Measurements from ENCODE around the gene ACVRL1.

The ACVRL1 gene

GRCh38 chr12:51969643-51970042 is 62.3 kb downstream of the ACVRL1 start:
- Histone ChIP-seq H3K9ac (ENCODE audit: low read length) (no peak overlapping the region), H3K9me3 (ENCODE audit: low read length) (no peaks in the 10 kb centered on the region), H3K4me1 (ENCODE audit: insufficient read depth, low read length, severe bottlenecking) (no peaks in the 10 kb centered on the region), H3F3A (ENCODE audit: insufficient read depth, low read length) (no peaks in the 10 kb centered on the region), H3K79me2 (ENCODE audit: insufficient read depth, low read length) (no peaks in the 10 kb centered on the region), H3K4me2 (ENCODE audit: low read length) (no peak overlapping the region), H3K27me3 (ENCODE audit: insufficient read depth, low read length) (peaks cover 3% of the 10 kb centered on the region; the same call in 1 of the 2 replicates), H4K20me1 (ENCODE audit: insufficient read depth, low read length) (no peaks in the 10 kb centered on the region; the same call in none of the 2 replicates), H3K9me2 (ENCODE audit: low read depth, low read length) (no peaks in the 10 kb centered on the region), H3K4me3 (ENCODE audit: low read depth, low read length, poor library complexity, severe bottlenecking) (no peak overlapping the region), H3K27ac (ENCODE audit: low read depth, low read length, poor library complexity, severe bottlenecking) (no peak overlapping the region), H3K36me3 (ENCODE audit: insufficient read depth, low read length) (no peaks in the 10 kb centered on the region), H2AFZ (ENCODE audit: low read length) (no peak overlapping the region)
- TF ChIP-seq CTCF (IDR thresholded peaks at IDR 0.05; ENCODE audit: low read length) (no peak), EZH2 (IDR thresholded peaks at IDR 0.05; ENCODE audit: borderline replicate concordance, low read length) (no peak)

DNA sequence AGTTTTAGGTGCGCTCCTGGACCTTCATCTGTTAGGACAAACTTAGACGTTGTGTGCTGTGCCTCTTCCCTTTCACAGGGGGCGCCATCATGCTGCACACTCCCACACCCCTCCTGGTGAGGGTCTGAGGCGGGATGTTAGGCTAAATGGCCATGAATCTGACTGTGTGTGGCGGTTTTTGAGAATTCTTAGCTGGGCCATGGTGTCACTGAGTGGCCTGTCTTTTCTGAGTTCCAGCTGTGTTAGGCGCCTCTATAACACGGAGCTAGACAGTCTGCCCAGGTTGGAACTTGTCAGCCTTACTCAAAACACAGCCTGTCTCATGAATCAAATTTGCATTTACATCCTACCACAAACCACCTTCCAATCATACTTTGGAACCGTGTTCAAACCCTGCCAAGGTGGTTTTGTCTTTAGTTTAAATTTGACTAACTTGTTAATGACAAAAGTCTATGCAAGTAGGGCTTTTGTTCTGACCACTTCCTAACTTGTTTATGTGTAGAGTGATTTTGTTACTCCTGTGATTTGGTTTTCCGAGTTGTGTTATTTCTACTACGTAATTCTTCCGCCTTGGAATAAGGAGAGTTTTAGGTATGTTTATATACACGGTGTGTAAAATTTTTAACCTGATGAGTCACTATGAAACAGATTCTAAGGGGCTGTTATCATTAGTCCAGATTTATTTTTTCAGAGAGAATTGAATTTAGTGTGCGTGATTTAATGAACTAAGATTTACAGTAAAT is 63.8 kb downstream of the ACVRL1 start:
- Histone ChIP-seq H3K4me2 (ENCODE audit: low read length) (no peak overlapping the region), H3K9me2 (ENCODE audit: low read depth, low read length) (no peaks in the 10 kb centered on the region), H3K4me3 (ENCODE audit: low read depth, low read length, poor library complexity, severe bottlenecking) (no peak overlapping the region), H3K27me3 (ENCODE audit: insufficient read depth, low read length) (no peaks in the 10 kb centered on the region), H2AFZ (ENCODE audit: low read length) (no peak overlapping the region), H3K4me1 (ENCODE audit: insufficient read depth, low read length, severe bottlenecking) (no peaks in the 10 kb centered on the region), H3K9ac (ENCODE audit: low read length) (no peak overlapping the region), H3K36me3 (ENCODE audit: insufficient read depth, low read length) (0 out of 2 replicates have a peak, but pooled peaks cover 5% of the 10 kb centered on the region), H3K27ac (ENCODE audit: low read depth, low read length, poor library complexity, severe bottlenecking) (no peak overlapping the region), H3F3A (ENCODE audit: insufficient read depth, low read length) (no peaks in the 10 kb centered on the region), H3K79me2 (ENCODE audit: insufficient read depth, low read length) (no peaks in the 10 kb centered on the region), H3K9me3 (ENCODE audit: low read length) (no peaks in the 10 kb centered on the region), H4K20me1 (ENCODE audit: insufficient read depth, low read length) (no peaks in the 10 kb centered on the region; the same call in none of the 2 replicates)
- TF ChIP-seq CTCF (IDR thresholded peaks at IDR 0.05; ENCODE audit: low read length) (peak; percentile 80), EZH2 (IDR thresholded peaks at IDR 0.05; ENCODE audit: borderline replicate concordance, low read length) (no peak)

DNA sequence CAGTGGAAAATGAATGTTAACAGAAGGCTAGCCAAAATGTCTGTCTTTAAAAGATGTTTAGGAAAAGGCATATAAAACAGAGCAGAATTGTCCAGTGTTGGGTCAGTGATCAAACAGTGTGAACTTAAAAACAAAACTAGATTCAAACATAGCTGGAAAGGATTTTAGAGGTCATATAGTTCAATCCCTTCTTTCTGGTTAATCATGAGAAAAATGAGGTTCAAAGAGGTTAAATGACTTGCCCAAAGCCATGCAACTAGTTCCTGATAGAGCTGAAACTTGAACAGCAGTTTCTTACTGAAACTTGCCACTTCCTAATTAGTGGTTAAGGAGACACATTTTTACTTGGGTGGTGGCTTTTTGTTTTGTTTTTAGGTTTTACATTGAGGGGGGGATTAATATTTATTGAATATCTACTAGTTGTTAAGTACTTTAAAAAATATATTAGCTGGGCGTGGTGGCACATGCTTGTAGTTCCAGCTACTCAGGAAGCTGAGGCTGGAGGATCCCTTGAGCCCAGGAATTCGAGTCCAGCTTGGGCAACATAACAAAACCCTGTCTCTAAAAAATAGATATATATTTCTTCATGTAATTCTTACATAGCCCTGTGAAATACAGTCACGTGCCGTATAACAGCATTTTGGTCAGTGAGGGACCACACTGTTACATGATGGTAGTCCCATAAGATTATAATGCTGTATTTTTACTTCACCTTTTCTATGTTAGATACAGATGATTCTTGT is 64.5 kb downstream of the ACVRL1 start:
- Histone ChIP-seq H3K36me3 (ENCODE audit: insufficient read depth, low read length) (peaks cover 13% of the 10 kb centered on the region; the same call in 1 of the 2 replicates), H4K20me1 (ENCODE audit: insufficient read depth, low read length) (no peaks in the 10 kb centered on the region; the same call in none of the 2 replicates), H3K4me1 (ENCODE audit: insufficient read depth, low read length, severe bottlenecking) (no peaks in the 10 kb centered on the region), H3K4me3 (ENCODE audit: low read depth, low read length, poor library complexity, severe bottlenecking) (no peak overlapping the region), H3K79me2 (ENCODE audit: insufficient read depth, low read length) (no peaks in the 10 kb centered on the region), H3K9me2 (ENCODE audit: low read depth, low read length) (no peaks in the 10 kb centered on the region), H3K4me2 (ENCODE audit: low read length) (no peak overlapping the region), H3K27ac (ENCODE audit: low read depth, low read length, poor library complexity, severe bottlenecking) (no peak overlapping the region), H3K9ac (ENCODE audit: low read length) (no peak overlapping the region), H3K9me3 (ENCODE audit: low read length) (no peaks in the 10 kb centered on the region), H3F3A (ENCODE audit: insufficient read depth, low read length) (no peaks in the 10 kb centered on the region), H3K27me3 (ENCODE audit: insufficient read depth, low read length) (no peaks in the 10 kb centered on the region), H2AFZ (ENCODE audit: low read length) (no peak overlapping the region)
- TF ChIP-seq EZH2 (IDR thresholded peaks at IDR 0.05; ENCODE audit: borderline replicate concordance, low read length) (no peak), CTCF (IDR thresholded peaks at IDR 0.05; ENCODE audit: low read length) (no peak)

All from OCI-LY1 (cell line).